Cardiac muscle cell (in vitro differentiated cells and primary cell): ENCODE measurements around the gene PKNOX2. TPM values are rescaled to one million over a fixed set of nuclear protein-coding genes. Genes with fewer than 3 reads are reported as not detected.
A peak's percentile ranks its signal among the peaks of the same experiment; 100 is the strongest.

Source experiments
- DNase-seq, 2 donors: peaks; one replicate each; pipeline versions ENCODE4 v3.0.0 to v3.0.0-alpha.2; 2010 to 2017; ENCODE audit warnings: low read depth in 1 of 2, low spot score in 1 of 2
- H3K27ac ChIP-seq: fragments of 200-600 bp; sonication (generic); 2 replicates; pipeline ENCODE4 v1.5.1; 2016
- H3K27me3 ChIP-seq: fragments of 200-600 bp; sonication (generic); 2 replicates; pipeline ENCODE4 v1.6.0; 2016; ENCODE audit warnings: control low read depth
- H3K36me3 ChIP-seq: fragments of 200-600 bp; sonication (generic); 2 replicates; pipeline ENCODE4 v1.5.1; 2016; ENCODE audit warnings: control low read depth
- H3K4me1 ChIP-seq: fragments of 200-600 bp; sonication (generic); 2 replicates; pipeline ENCODE4 v1.8.1; 2017; ENCODE audit warnings: low read depth, mild to moderate bottlenecking, mixed run types
- H3K4me3 ChIP-seq: fragments of 200-600 bp; sonication (generic); 2 replicates; pipeline ENCODE4 v1.5.1; 2016; ENCODE audit warnings: mild to moderate bottlenecking
- H3K9me3 ChIP-seq: fragments of 200-600 bp; sonication (generic); 2 replicates; pipeline ENCODE4 v1.5.1; 2017; ENCODE audit warnings: low read depth, mild to moderate bottlenecking, control low read depth
- polyA plus RNA-seq: library from polyadenylated mRNA; unstranded; fragments of >200 nt; fragmentation: Nextera tagmentation; extraction: Ambion mirVana; gene quantifications from 2 replicates; pipeline ENCODE4 v1.2.1, GENCODE V29; 2016
- total RNA-seq: library from RNA; depleted of rRNA; stranded (reverse); fragments of >200 nt; gene quantifications from 2 replicates; pipeline ENCODE4 v1.2.3, GENCODE V29; 2016
- TF ChIP-seq, protein P1 (sequence below): IDR thresholded peaks from 2 replicates; pipeline ENCODE4 v1.5.1; 2012; ENCODE audit warnings: low read depth, mild to moderate bottlenecking, low read length

The PKNOX2 gene, protein sequence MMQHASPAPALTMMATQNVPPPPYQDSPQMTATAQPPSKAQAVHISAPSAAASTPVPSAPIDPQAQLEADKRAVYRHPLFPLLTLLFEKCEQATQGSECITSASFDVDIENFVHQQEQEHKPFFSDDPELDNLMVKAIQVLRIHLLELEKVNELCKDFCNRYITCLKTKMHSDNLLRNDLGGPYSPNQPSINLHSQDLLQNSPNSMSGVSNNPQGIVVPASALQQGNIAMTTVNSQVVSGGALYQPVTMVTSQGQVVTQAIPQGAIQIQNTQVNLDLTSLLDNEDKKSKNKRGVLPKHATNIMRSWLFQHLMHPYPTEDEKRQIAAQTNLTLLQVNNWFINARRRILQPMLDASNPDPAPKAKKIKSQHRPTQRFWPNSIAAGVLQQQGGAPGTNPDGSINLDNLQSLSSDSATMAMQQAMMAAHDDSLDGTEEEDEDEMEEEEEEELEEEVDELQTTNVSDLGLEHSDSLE
- total RNA-seq: 3.6 and 6.1 TPM in 2 replicates
- 2.1 and 5.8 TPM in 2 replicates for polyA plus RNA-seq

DNA sequence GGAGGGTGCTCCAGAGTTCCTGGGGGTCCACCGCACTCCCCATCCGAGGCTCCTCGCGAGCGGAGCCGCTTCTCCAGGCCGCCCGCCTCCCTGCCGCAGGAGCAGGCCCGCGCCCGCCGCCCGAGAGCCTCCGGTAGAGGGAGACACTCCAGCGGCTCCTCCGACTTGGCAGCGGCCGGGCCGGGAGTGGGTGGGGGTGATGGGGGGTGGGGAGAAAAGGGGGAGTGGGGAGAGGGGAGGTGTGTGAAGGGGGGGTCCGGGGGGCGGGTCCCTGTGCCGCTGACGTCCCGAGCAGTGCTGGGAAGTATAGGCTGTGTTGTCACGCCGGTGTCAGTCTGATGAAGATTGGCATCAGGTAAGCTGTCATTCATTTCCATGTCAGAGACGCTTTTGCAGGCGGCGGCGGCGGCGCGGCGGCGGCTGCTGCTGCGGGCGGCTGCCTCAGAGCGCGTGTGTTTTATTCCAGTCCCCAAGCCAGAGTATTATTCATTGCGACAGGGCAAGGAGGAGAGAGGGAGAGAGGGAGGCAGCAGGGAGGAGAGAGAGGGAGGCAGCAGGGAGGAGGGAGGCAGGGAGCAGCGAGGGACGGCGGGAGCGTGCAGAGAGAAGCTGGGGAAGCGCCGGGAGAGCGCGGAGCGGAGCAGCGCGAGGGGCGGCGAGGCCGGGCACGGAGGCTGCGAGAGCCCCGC is at the start of gene PKNOX2:
Gene PKNOX2, plus strand, starts transcription at position 330 of the 689 bp plus-strand sequence. CDS start 186,555 bp downstream, outside the sequence.
- peak; percentile 89 to 90 for DNase-seq
- TF ChIP-seq, protein P1, sequence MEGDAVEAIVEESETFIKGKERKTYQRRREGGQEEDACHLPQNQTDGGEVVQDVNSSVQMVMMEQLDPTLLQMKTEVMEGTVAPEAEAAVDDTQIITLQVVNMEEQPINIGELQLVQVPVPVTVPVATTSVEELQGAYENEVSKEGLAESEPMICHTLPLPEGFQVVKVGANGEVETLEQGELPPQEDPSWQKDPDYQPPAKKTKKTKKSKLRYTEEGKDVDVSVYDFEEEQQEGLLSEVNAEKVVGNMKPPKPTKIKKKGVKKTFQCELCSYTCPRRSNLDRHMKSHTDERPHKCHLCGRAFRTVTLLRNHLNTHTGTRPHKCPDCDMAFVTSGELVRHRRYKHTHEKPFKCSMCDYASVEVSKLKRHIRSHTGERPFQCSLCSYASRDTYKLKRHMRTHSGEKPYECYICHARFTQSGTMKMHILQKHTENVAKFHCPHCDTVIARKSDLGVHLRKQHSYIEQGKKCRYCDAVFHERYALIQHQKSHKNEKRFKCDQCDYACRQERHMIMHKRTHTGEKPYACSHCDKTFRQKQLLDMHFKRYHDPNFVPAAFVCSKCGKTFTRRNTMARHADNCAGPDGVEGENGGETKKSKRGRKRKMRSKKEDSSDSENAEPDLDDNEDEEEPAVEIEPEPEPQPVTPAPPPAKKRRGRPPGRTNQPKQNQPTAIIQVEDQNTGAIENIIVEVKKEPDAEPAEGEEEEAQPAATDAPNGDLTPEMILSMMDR: peak; percentile 57
- no peaks in the 10 kb centered on the region for H3K9me3 ChIP-seq
- H3K36me3 ChIP-seq: no peaks in the 10 kb centered on the region
- no peaks in the 10 kb centered on the region for H3K27me3 ChIP-seq
- peak within 1 kb of the TSS; percentile 75 for H3K4me3 ChIP-seq
- H3K27ac ChIP-seq: peak within 1 kb of the TSS; percentile 72
- H3K4me1 ChIP-seq: peaks cover 47% of the 10 kb centered on the region

DNA sequence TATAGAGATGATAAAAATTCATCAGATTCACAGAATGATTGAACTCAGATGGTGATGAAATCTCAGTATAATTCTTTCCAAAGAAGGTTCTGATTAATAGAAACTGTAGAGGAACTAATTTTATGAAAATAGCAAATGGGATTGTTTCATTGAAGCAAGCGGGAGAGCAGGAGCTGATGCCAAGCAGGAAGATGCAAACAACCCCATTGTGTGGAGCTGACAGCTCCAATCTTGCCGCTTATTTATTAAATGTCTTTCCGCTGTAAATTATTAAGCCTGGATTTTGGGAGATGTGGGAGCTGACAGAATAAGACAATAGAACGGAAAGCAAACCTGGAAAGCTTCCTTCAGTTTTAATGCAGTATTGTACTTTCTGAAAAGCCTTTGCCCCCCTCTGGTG is 47.1 kb upstream of the PKNOX2 start:
- DNase-seq: no peak
- TF ChIP-seq, protein P1: no peak
- no peak overlapping the region for H3K27ac ChIP-seq
- H3K36me3 ChIP-seq: no peaks in the 10 kb centered on the region
- H3K4me1 ChIP-seq: no peaks in the 10 kb centered on the region
- H3K4me3 ChIP-seq: no peak overlapping the region
- no peaks in the 10 kb centered on the region for H3K9me3 ChIP-seq
- H3K27me3 ChIP-seq: no peaks in the 10 kb centered on the region

DNA sequence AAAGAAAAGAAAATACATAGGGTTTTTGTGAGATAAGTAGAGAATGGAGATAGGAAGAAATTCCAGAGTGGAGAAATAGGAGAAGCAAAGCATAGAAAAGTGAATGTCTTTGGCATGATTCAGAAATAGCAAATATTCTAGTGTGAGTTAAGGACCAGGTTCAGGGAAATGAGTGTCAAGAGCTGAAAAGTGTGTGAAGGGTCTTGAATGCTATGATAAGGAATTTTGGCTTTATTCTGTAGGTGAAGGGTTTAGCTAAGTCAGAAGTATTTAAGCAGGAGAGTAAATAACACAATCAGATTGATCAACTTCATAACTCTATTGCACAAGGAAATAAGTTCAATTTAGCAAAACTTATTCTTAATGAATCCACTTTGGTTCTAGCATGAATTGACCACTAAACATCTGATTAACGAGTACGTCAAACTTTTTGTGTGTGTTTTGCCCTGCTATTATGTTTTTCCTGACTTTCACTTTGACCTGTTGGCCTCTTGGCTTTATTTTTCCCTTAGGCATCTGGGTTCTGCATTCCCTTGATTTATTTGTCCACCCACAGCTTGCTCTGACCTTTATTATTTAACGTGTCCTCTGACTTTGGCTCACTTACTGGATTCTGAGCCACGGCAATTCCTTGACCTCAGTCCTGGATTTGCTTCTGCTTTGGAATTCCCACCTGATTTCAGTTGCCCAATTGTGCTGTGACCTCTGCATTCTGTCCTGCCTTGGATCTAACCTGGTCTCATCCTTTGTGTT is 41.2 kb upstream of the PKNOX2 start:
- Histone ChIP-seq H3K4me3 (no peak overlapping the region), H3K4me1 (no peaks in the 10 kb centered on the region), H3K27ac (no peak overlapping the region), H3K9me3 (no peaks in the 10 kb centered on the region), H3K36me3 (no peaks in the 10 kb centered on the region), H3K27me3 (peaks cover 5% of the 10 kb centered on the region)
- no peak for DNase-seq
- TF ChIP-seq, protein P1: no peak

GRCh38 chr11:125123947-125124617 is 40.5 kb upstream of the PKNOX2 start:
- no peak overlapping the region for H3K27ac ChIP-seq
- H3K4me3 ChIP-seq: no peak overlapping the region
- TF ChIP-seq, protein P1: peak; percentile 44
- peaks cover 5% of the 10 kb centered on the region for H3K27me3 ChIP-seq
- DNase-seq: peak; percentile 39 to 66
- H3K9me3 ChIP-seq: no peaks in the 10 kb centered on the region
- no peaks in the 10 kb centered on the region for H3K4me1 ChIP-seq
- H3K36me3 ChIP-seq: no peaks in the 10 kb centered on the region

DNA sequence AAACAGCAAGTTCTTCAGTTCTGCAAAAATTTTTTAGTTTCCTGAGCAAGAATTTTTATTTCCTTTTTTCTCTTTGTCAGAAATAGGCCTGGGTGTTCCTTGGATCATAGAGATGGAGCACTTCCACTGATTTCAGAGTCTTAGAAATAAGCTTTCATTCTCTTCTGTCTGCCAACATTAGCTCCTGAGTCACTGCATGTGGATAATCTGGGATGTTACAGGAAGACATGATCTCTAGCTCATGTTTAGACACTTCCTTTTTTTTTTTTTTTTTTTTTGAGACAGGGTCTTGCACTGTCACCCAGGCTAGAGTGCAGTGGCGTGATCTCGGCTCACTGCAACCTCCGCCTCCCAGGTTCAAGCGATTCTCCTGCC is 39.9 kb upstream of the PKNOX2 start:
- TF ChIP-seq, protein P1: no peak
- no peak overlapping the region for H3K27ac ChIP-seq
- DNase-seq: no peak
- H3K4me3 ChIP-seq: no peak overlapping the region
- no peaks in the 10 kb centered on the region for H3K9me3 ChIP-seq
- H3K36me3 ChIP-seq: no peaks in the 10 kb centered on the region
- H3K4me1 ChIP-seq: peaks cover 3% of the 10 kb centered on the region
- peaks cover 5% of the 10 kb centered on the region for H3K27me3 ChIP-seq
